DOHH2 (cell line): ENCODE measurements around the gene SMARCC1.

Experiments used
- EZH2phosphoT487 ChIP-seq: fragments of 200-600 bp; sonication (generic); IDR thresholded peaks from 2 replicates; pipeline ENCODE4 v1.6.1; 2017; ENCODE audit warnings: borderline replicate concordance, mild to moderate bottlenecking, antibody characterized with exemption, low read length, moderate library complexity, mixed read lengths
- TF ChIP-seq, protein P1 (sequence below): fragments of 200-600 bp; sonication (generic); IDR thresholded peaks from one replicate; pipeline ENCODE4 v1.5.1; 2014; ENCODE audit warnings: antibody characterized with exemption, mild to moderate bottlenecking, low read depth, low read length; ENCODE audit not compliant: poor library complexity, severe bottlenecking

DNA sequence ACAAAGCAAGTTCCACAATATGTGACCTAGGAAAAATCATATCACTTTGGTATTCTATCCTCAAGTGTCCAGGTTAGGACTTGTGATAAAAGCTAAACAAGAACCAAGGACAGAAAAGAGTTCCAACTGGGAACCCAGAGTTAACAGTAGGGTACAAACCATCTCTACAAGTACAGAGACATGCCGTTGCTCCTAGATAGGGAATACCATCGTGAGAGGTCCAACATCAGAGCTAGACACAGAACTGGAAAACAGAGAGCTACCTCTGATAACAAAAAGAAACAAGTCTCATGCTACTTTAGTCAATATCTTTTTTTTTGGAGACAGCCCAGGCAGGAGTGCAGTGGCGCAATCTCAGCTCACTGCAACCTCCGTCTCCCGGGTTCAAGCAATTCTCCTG lies 37.8 kb downstream of the SMARCC1 start:
- TF ChIP-seq, protein P1, sequence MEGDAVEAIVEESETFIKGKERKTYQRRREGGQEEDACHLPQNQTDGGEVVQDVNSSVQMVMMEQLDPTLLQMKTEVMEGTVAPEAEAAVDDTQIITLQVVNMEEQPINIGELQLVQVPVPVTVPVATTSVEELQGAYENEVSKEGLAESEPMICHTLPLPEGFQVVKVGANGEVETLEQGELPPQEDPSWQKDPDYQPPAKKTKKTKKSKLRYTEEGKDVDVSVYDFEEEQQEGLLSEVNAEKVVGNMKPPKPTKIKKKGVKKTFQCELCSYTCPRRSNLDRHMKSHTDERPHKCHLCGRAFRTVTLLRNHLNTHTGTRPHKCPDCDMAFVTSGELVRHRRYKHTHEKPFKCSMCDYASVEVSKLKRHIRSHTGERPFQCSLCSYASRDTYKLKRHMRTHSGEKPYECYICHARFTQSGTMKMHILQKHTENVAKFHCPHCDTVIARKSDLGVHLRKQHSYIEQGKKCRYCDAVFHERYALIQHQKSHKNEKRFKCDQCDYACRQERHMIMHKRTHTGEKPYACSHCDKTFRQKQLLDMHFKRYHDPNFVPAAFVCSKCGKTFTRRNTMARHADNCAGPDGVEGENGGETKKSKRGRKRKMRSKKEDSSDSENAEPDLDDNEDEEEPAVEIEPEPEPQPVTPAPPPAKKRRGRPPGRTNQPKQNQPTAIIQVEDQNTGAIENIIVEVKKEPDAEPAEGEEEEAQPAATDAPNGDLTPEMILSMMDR, result no peak
- TF ChIP-seq EZH2phosphoT487, result no peak
